Astrocyte of the cerebellum (primary cell): ENCODE results near the gene SLC34A3.
A peak's percentile ranks its signal among the peaks of the same experiment; 100 is the strongest.
"Not testable (repeated sequence)": the region's sequence is repeated elsewhere in the genome, so short reads cannot be mapped to it uniquely, and the experiment has no call there.

Source experiments
- DNase-seq: peaks from one replicate; pipeline ENCODE4 v3.0.0-alpha.2; 2011; ENCODE audit warnings: low read depth
- H3K4me3 ChIP-seq: 2 replicates; pipeline ENCODE4 v1.5.1; 2011; ENCODE audit warnings: mild to moderate bottlenecking, low read depth, low read length, moderate library complexity
- CTCF ChIP-seq: IDR thresholded peaks from 2 replicates; pipeline ENCODE4 v1.5.1; 2012; ENCODE audit warnings: low read length, low read depth, moderate library complexity, mild to moderate bottlenecking; ENCODE audit errors: missing control alignments
- in situ Hi-C: cut with HindIII; loops from 2 replicates; pipeline ENCODE4 v1.10.0; 2017; ENCODE audit warnings: low sequenced_read_pairs

SLC34A3 gene

GRCh38 chr9:137234758-137235423 lies 4.2 kb downstream of the SLC34A3 start:
- TF ChIP-seq CTCF, result no peak
- DNase-seq, result no peak
- in situ Hi-C loops, result no loop called here
- H3K4me3 ChIP-seq, result no peak overlapping the region

DNA sequence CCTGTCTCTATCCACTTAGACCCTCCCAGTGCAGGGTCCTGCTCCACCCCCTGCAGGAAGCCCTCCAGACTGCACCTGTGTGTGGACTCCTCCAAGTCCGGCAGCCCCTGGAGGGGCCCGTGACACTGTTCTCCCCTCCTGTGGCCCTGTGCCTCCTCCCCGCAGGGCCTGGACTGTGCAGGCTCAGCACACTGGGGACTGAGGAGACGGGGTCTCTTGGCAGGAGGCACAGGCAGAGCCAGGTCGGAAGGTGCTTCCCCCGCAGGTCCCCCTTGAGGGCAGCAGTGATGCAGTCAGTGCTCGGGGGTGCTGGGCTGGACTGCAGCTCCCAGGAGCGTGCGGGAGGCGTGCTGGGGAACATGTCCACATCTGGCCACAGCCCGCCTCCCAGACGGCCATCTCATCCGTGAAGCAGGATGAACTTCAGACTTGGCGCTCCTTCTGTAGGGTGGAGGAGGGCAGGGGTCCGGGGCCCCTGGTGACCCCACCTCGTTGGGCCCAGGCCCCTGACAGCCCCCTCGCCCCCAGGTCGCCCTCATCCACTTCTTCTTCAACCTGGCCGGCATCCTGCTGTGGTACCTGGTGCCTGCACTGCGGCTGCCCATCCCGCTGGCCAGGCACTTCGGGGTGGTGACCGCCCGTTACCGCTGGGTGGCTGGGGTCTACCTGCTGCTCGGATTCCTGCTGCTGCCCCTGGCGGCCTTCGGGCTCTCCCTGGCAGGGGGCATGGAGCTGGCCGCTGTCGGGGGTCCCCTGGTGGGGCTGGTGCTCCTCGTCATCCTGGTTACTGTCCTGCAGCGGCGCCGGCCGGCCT lies 4.9 kb downstream of the SLC34A3 start:
- H3K4me3 ChIP-seq, result no peak overlapping the region
- in situ Hi-C loops, result no loop called here
- no peak for DNase-seq
- TF ChIP-seq CTCF, result no peak

GRCh38 chr9:137236238-137236935 lies 5.7 kb downstream of the SLC34A3 start:
- in situ Hi-C loops, result no loop called here
- DNase-seq, result peak; percentile 50
- H3K4me3 ChIP-seq, result no peak overlapping the region
- TF ChIP-seq CTCF, result peak; percentile 98

GRCh38 chr9:137236936-137237421 lies 6.3 kb downstream of the SLC34A3 start:
- TF ChIP-seq CTCF, result no peak
- H3K4me3 ChIP-seq, result no peak overlapping the region
- in situ Hi-C loops, result no loop called here
- no peak for DNase-seq

- no peak for DNase-seq
- in situ Hi-C loops, result no loop called here
- no peak for TF ChIP-seq CTCF
- no peak overlapping the region for H3K4me3 ChIP-seq
These were observed 7.3 kb downstream of the SLC34A3 start for GRCh38 chr9:137237759-137238726.

- H3K4me3 ChIP-seq, result peak overlapping the region; percentile 61
- in situ Hi-C loops, DNase-seq: not testable (repeated sequence)
These were observed 9.0 kb downstream of the SLC34A3 start for GRCh38 chr9:137239541-137240200.
